Left ventricle myocardium superior (tissue), 1 donor: ENCODE data around the gene SCN4B. TPM values are rescaled to one million over a fixed set of nuclear protein-coding genes. Genes with fewer than 3 reads are reported as not detected.

Source experiments
- ATAC-seq: fragments of 200-7000 bp; cut with Tn5 transposase; one replicate; pipeline ENCODE4 v1.9.1; 2020; ENCODE audit warnings: mild to moderate bottlenecking, moderate library complexity
- DNase-seq: peaks from one replicate; pipeline ENCODE4 v3.0.0-alpha.2; 2020
- intact Hi-C: fragments of 100-400 bp; cut with micrococcal nuclease; formaldehyde crosslinking; loops from one replicate; pipeline ENCODE4 v1.11.0; 2022
- total RNA-seq: library from RNA; stranded (reverse); fragmentation: NEBNext Ultra II Directional; extraction: Animal tissue kit (Norgen Biotek cat#: 25700); gene quantifications from one replicate; pipeline ENCODE4 v1.2.1, GENCODE V29; 2021
- donor health status: DM: no; HTN: yes; CAD: no; lungs with severe emphysema.

SCN4B gene
- total RNA-seq, 1 donor from 2014 or later, result 11.0 TPM

DNA sequence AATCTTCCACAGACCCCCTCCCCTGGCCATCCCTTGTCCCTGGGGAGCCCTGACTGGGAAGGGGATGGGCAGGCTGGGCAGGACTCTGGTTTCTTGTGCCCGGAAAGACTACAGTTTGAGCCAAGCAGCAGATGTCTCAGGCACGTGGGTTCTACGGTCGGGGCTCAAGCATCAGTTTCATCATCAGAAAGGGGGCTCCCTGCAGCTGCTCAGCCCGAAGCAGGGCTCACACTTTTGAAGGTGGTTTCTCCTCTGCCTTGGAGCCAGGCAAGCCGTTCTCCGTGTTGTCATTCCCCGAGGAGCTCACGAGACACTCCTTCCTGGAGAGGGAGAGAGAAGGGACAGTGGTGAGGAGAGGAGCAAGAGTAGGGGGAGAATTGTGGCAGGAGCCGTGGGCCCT lies 15.8 kb downstream of the SCN4B start:
- ATAC-seq (no peak), DNase-seq (no peak)
- intact Hi-C loops, result no loop called here

DNA sequence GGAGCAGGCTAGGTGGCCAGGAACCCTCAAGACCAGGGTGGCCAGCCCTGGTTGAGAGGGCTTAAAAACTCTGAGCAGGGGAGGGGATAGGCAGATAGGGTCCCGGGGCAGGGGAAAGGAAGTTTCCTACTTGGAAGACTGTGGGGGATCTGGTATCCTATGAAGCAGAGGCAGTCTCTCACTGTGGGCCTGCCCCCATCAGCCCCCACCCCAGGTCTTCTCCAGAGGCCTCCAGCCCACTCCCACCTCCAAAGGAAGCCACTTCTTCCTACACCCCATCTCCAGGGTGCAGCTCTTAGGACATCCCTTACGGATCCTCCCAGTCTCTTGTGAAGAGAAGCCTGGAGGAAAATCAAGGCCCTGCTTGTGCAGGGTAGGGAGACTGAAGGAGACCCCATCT lies 16.3 kb downstream of the SCN4B start:
- intact Hi-C loops, result no loop called here
- DNase-seq (no peak), ATAC-seq (no peak)

DNA sequence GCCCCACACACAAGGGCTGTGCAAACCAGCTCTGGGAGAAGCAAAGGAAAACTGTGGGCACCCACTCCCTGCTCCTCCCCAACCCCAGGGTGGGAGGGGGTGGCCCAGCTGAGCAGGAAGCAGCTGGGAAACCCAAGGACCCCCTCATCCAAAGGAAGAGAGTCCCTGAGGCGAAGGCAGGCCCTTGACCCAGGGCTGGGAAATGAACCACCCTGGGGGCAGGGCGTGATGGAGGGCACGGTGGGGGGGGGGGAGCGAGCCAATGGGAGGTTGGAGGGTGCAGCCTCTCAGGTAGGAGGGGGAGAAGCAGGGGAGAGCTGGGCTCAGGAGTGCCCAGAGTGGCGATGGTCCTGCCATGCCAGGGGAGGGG lies 16.8 kb downstream of the SCN4B start:
- intact Hi-C loops, result no loop called here
- no peak for ATAC-seq
- no peak for DNase-seq

GRCh38 chr11:118135051-118135795 lies 17.4 kb downstream of the SCN4B start:
- intact Hi-C loops, result no loop called here
- DNase-seq, result no peak
- ATAC-seq, result no peak

DNA sequence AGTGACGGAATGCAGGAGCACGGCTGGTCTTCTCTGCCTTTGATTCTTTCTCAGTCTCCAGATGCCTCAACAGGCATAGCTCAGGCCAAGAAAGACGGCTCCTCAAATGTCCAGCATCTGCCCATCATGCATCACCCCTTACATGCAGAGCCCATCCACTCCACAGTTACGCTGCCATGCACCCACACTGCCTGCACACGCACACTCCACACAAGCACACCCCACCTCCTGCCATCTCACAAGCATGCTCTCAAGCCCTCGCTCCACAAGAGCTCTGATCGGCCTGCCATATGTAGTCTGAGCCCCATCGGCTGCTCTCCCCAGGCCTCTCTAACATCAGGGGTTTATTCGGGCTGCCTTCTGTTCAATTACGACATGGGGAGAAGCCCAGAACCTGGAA lies 18.8 kb downstream of the SCN4B start:
- no peak for DNase-seq
- no peak for ATAC-seq
- intact Hi-C loops, result no loop called here

GRCh38 chr11:118132385-118133151 lies 20.1 kb downstream of the SCN4B start:
- no peak for DNase-seq
- intact Hi-C loops, result no loop called here
- no peak for ATAC-seq

GRCh38 chr11:118129471-118130172 lies 23.0 kb downstream of the SCN4B start:
- DNase-seq, result no peak
- ATAC-seq, result peak; percentile 36
- intact Hi-C loops, result no loop called here

- peak; percentile 40 for ATAC-seq
- intact Hi-C loops, result no loop called here
- DNase-seq, result no peak
Observed at GRCh38 chr11:118128721-118129470, 23.7 kb downstream of the SCN4B start.

DNA sequence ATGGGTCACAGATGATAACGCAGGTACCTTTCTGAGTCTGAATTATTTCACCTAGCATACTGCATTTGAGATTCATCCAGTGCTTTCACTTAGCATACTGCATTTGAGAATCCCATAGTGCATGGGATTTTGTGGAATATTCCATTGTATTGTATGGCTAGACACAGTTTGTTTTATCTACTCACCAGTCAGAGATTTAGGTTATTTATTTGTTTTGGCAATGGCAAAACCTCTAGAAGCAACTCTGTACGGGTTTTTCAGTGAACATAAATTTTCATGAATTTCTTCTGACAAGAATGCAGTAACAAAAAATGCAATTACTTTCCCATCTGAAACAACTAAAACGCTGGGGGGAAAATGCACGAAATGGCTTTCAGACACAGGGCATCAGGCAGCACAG lies 24.3 kb downstream of the SCN4B start:
- DNase-seq (no peak), ATAC-seq (no peak)

GRCh38 chr11:118126082-118126838 lies 26.4 kb downstream of the SCN4B start:
- no peak for DNase-seq
- intact Hi-C loops, result no loop called here
- ATAC-seq, result no peak

More for the DNA sequence above, 24.3 kb downstream of the SCN4B start:
- intact Hi-C loops, result no loop called here

DNA sequence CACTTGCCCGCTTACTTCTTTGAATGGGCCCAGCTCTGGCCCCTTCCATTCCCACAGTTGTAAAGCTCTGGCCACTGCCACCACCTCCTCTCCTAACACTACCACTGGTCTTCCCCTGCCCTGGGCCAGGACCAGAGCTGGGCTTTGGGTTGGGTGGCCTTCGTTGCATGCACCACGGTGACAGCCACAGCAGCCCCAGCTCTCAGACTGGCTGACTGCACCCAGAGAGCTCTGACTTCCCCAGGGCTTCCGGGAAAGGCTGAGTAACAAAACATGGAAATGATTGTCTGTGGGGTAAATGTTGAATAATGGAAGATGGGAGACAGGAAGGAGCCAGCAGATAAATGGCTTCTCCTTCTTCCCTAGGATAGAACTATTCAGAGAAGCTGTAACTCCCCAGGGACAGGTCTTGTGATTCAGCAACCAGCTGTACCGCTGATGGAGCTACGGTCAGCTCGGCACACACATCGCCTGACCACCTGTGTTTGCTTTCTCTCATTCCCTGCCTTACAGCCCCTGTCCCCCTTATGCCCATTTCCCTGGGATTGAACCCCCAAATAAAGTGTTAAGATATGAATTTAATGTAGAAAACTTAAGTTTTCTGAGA lies 27.6 kb downstream of the SCN4B start:
- ATAC-seq (peak; percentile 40), DNase-seq (no peak)
- intact Hi-C loops, result no loop called here

GRCh38 chr11:118120793-118121192 lies 31.8 kb downstream of the SCN4B start:
- no peak for ATAC-seq
- intact Hi-C loops, result no loop called here

GRCh38 chr11:118117790-118118601 lies 34.6 kb downstream of the SCN4B start:
- DNase-seq (no peak), ATAC-seq (peak; percentile 87)
- intact Hi-C loops, result no loop called here

More at GRCh38 chr11:118120793-118121192, 31.8 kb downstream of the SCN4B start:
- DNase-seq, result no peak

- ATAC-seq, result no peak
- intact Hi-C loops, result no loop called here
Observed at GRCh38 chr11:118115048-118115447, 37.6 kb downstream of the SCN4B start.

GRCh38 chr11:118114266-118114665 lies 38.4 kb downstream of the SCN4B start:
- no peak for DNase-seq
- no peak for ATAC-seq
- intact Hi-C loops, result no loop called here

More at GRCh38 chr11:118115048-118115447, 37.6 kb downstream of the SCN4B start:
- DNase-seq, result no peak

DNA sequence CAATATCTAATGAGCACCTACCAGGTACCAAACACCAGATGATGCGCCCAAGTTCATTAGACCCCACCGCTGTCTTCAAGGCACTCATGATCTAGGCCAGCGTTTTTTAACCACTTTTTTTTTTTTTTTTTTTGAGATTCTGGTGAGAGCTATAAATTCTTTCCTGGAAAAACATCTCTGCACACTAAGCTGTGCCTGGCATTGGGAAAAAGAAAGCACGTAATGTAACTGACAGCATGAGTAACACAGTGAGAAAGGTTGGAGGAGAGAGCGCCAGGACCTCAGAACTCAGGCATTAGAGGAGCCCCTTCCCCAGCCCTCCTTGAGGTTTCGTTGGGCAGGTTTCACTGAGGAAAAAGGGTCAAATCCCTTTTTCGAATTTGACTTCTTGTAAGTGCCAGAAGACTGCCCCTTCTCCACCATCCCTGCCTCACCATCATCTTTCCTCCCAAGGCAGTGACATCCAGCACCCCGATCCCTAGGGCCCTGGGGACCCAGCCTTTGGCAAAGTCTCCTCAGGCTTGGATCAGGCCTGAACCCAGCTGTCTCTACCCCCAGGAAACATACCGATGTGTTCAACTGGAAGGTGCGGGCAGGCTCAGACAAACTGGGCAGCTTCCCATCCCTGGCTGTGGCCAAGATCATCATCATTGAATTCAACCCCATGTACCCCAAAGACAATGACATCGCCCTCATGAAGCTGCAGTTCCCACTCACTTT lies 39.8 kb downstream of the SCN4B start:
- intact Hi-C loops, result no loop called here
- ATAC-seq, result no peak
- DNase-seq, result no peak

DNA sequence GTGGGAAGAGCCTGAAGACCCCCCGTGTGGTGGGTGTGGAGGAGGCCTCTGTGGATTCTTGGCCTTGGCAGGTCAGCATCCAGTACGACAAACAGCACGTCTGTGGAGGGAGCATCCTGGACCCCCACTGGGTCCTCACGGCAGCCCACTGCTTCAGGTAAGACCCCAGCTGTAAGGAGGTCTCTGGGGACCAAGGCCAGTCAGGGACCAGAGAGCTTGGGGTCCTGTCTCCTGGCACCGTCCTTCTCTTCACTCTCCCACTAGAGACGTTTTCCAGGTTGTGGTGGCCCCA lies 40.9 kb downstream of the SCN4B start:
- intact Hi-C loops, result no loop called here
- no peak for DNase-seq
- ATAC-seq, result no peak
